Hematopoietic multipotent progenitor cell treated with erythropoietin and hydrocortisone succinate and interleukin-3 and kit ligand, for 4 days (in vitro differentiated cells): ENCODE results near the gene SNRPB2.
A peak's percentile ranks its signal among the peaks of the same experiment; 100 is the strongest.

Source experiments
- DNase-seq: peaks from one replicate; pipeline ENCODE4 v3.0.0-alpha.2; 2015

The SNRPB2 gene

DNA sequence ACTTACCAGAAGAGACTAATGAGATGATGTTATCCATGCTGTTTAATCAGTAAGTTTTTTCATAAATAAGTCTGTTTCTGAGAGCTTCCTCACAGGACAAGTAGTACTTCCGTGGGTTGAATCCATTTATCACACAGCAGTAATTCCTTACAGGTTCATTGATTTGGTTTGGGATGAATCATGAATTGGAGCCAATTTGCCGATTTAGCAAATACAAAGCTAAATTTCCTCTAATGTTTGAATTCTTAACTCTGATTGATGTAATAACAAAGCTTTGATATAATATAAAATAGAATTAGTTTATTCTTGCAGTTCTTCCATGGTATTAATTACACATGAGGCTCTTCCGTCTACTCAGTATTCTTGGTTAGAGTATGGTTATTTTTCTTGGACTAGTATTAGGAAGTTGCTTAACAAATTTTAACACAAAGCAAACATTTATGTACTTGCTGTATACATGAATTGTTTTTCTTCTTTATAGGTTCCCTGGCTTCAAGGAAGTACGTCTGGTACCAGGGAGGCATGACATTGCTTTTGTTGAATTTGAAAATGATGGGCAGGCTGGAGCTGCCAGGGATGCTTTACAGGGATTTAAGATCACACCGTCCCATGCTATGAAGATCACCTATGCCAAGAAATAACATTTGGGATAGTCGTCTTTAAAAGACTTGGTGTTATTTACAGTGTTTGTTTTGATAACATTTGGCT lies 10.7 kb downstream of the SNRPB2 start:
- no peak for DNase-seq

- DNase-seq, result no peak
Measured at GRCh38 chr20:16744178-16744807, 14.5 kb downstream of the SNRPB2 start.

- no peak for DNase-seq
Measured at GRCh38 chr20:16745204-16745603, 15.4 kb downstream of the SNRPB2 start.

DNA sequence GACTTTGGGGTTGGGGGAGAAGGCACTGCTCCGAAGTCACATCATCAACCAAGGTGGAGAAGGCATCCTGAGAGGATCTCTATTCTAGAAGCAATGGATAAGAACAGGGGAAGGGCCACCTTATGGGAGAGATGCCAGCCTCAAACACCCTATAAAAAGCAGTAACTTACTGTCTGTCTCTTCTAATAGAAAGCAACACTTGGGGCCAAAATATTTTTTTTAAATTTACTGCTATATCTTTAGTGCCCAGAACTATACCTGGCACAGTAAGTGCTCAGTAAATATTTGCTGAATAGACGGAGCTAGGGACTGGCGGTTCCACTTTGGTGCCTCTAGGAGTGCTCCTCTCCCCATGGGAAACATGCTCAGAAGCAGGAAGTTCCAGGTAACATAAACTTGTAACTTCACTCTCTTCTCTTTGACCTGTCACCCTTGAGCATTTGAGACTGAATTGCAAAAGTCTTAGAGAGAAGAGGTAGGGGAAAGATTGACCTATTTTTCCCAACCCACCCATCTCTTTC lies 17.5 kb downstream of the SNRPB2 start:
- DNase-seq, result no peak

DNA sequence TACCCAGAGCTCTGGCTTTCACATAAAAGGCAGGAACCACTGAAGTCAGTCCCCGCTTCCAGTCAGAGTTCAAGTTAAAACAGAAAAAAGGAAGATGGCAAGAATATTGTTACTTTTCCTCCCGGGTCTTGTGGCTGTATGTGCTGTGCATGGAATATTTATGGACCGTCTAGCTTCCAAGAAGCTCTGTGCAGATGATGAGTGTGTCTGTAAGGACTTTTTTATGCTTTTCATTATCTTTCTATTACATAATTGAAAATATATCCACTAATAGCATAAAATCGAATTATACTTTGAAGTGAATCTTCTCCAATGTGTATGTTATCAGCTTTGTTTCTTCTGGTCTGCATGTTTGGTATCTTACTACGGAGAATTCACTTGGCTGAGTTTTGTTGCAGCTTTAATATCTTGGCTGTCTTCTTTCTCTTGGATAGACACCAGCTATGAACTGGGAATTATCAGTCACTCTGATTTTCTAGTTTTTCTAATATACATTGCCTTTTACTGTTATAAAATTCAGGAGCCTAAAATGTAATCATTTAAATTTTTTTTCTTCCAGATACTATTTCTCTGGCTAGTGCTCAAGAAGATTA lies 18.6 kb downstream of the SNRPB2 start, which contains the start of gene OTOR:
Gene OTOR (plus strand): TSS at position 51 of the 593 bp plus-strand sequence. CDS start 44 bp downstream, at position 95.
- no peak for DNase-seq

DNA sequence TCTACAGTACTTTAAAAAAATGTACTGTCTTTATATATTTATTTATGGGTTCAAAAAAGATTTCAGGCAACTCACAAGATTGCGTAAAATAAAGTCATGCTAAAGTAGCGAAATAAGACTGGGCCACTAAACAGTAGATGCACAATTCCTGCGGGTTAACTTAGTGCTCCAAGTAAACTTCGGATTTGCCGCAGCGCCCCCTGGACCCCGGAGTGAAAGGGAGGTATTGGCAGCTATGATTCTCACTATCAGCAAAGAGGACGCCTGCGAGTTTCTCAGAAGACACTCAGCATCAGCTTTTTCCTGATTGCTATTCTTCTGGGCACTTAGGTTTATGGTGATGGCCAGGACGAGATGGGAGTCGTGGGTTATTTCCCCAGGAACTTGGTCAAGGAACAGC lies 19.7 kb downstream of the SNRPB2 start:
- DNase-seq, result peak; percentile 11

GRCh38 chr20:16752082-16752481 lies 22.3 kb downstream of the SNRPB2 start:
- no peak for DNase-seq

- no peak for DNase-seq
Measured at GRCh38 chr20:16752901-16753300, 23.1 kb downstream of the SNRPB2 start.

- DNase-seq, result no peak
Measured at GRCh38 chr20:16758454-16759180, 28.8 kb downstream of the SNRPB2 start.

DNA sequence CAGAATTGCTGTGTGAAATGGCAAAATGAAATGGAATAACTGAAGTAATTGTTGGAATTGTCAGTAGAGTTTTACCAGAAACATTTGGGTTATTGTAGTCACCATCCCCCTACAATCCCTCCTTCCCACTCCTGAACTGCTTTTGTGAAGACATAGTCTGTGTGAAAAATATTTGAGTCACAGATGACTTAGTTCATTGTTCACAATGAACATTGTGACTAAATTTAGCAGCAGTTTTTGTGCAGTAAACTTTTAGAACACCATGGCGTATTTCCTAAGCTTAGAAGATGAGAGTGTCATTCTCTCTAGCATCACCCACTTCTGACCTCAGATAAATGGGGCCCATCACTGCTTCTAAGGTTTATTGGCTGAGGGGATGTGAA lies 29.3 kb downstream of the SNRPB2 start:
- no peak for DNase-seq

- no peak for DNase-seq
Measured at GRCh38 chr20:16760431-16761304, 30.8 kb downstream of the SNRPB2 start.

DNA sequence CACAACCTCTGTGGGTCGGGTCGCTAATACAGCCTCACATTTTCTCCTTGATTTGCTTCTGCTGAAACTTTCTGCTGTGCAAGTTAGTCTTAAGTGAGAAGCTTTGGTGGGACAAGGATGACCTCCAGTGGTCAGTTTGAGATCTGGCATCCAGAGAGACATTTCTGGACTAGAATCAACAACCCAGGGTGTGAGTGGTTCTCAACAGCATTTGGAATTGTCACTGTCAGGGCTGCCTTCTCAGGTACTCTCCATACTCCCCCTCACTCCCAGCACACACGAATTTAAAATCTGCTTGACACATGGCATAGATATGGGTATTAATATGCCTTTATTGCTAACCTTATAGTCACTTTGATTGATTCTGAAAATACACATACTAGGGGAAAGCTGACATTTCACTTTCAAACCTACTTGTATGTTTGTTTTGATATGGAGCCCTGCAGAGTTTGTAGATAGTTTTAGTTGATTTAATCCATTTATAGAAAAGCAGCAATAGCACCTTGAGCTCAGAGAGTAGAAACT lies 31.5 kb downstream of the SNRPB2 start:
- peak; percentile 78 for DNase-seq

- DNase-seq, result no peak
Measured at GRCh38 chr20:16764560-16764959, 34.7 kb downstream of the SNRPB2 start.

DNA sequence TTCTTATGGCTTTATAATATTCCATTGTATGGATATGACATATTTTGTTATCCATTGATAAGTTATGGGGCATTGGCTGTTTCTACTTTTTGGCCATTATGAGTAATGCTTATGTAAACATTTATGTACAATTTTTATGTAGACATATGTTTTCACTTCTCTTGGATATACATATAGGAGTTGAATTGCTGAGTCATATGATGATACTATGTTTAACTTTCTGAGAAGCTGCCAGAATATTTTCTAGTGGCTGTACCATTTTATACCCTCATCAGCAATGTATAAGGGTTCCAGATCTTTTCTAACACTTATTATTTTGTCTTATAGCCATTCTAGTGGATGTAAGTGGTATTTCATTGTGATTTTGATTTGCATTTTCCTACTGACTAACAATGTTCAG lies 41.4 kb downstream of the SNRPB2 start:
- DNase-seq, result no peak

DNA sequence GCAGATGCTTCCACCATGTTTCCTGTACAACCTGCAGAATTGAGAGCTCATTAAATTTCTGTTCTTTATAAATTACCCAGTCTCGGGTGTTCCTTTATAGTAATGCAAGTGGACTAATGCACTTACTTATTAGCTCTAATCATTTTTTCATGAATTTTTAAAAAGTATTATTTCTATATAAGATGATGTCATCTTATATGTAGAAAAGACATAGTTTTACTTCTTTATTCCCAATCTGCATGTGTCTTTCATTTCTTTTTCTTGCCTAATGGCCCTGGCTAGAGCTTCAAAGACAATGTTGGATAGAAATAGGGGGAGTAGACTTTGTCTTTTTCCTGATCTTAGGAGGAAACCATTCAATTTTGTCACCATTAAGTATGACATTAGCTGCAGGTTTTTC lies 46.1 kb downstream of the SNRPB2 start:
- no peak for DNase-seq

DNA sequence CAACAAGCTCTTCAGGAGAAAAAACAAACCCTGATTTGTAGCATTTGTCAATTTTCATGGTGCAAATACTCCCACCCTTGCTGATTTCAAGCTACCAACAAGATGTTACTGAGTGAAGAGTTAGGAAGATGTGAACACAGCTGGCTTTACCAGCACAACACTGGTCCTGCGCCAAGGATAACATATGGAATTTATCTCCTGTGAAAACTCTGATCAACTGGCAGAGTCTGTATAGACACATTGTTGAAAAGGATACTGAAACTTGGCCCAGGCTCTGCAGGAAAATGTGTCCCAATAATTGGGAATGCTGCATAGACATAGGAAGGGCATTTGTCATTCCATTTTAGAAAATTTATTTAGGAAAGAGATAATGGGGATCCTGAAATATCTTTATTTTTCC lies 47.3 kb downstream of the SNRPB2 start:
- no peak for DNase-seq

DNA sequence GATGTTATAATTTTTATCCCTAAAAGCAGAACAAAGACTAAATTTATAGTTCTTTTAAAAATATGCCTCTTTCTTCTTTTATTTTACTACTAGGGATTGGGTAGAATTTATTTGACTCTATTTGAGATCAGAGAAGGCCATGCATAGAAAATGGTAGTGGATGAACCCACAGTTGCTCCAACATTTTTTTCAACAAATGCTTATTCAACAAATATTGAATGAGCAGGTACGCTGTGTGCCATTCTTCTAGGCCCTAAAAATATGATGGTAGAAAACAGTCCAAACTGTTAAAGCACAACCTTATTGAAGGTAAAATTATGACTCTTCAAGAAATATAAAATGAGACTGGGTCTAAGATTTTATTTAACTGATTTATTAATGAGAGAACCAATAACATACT lies 48.3 kb downstream of the SNRPB2 start:
- no peak for DNase-seq

DNA sequence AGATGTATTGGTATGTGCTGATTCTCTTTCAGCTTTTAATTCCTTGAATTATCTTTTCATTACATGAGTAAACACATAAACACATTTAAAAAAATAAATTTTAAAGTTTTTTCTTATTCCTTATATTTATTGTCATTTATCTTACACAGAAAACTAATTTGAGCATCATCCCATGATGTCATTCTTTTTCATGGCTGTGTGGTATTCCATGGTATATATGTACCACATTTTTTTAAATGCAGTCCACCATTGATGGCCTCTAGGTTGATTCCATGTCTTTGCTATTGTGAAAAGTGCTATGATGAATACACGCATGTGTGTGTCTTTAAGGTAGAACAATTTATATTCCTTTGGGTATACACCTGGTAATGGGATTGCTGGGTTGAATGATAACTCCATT lies 51.7 kb downstream of the SNRPB2 start:
- DNase-seq, result no peak

GRCh38 chr20:16785226-16785625 lies 55.4 kb downstream of the SNRPB2 start:
- DNase-seq, result no peak
